Activated gamma-delta T cell (primary cell): ENCODE measurements around the gene DHRS9.
"Not testable (repeated sequence)": the region's sequence is repeated elsewhere in the genome, so short reads cannot be mapped to it uniquely, and the experiment has no call there.

Experiments
- DNase-seq: peaks from one replicate; lab custom pipeline; 2025; lab: John Stamatoyannopoulos, UW

Gene DHRS9

GRCh38 chr2:169136428-169136827 is 67.1 kb downstream of the DHRS9 start:
- not testable (repeated sequence) for DNase-seq

GRCh38 chr2:169136885-169137534 is 67.6 kb downstream of the DHRS9 start:
- no peak for DNase-seq

GRCh38 chr2:169137924-169138323 is 68.6 kb downstream of the DHRS9 start:
- DNase-seq: no peak

GRCh38 chr2:169139145-169139544 is 69.8 kb downstream of the DHRS9 start:
- DNase-seq: no peak

- DNase-seq: no peak
Measured at GRCh38 chr2:169139993-169140767, 70.8 kb downstream of the DHRS9 start.

- no peak for DNase-seq
Measured at GRCh38 chr2:169141713-169142352, 72.5 kb downstream of the DHRS9 start.

GRCh38 chr2:169143998-169144397 is 74.6 kb downstream of the DHRS9 start:
- no peak for DNase-seq
